HepG2 (cell line): ENCODE results near the gene ZKSCAN5. TPM values are rescaled to one million over a fixed set of nuclear protein-coding genes. Genes with fewer than 3 reads are reported as not detected.

Experiments used
- HOXA5 ChIP-seq: sonication (generic); formaldehyde crosslinking; IDR thresholded peaks from 2 replicates; pipeline ENCODE4 v1.4.0; 2020; ENCODE audit warnings: missing genetic modification reagents
- MTA1 ChIP-seq: sonication (generic); formaldehyde crosslinking; IDR thresholded peaks from 2 replicates; pipeline ENCODE4 v1.4.0; 2020; ENCODE audit warnings: missing genetic modification reagents, mild to moderate bottlenecking, borderline replicate concordance
- MZF1 ChIP-seq: sonication (generic); formaldehyde crosslinking; IDR thresholded peaks from 2 replicates; pipeline ENCODE4 v1.8.1; 2023; ENCODE audit warnings: mild to moderate bottlenecking, missing genetic modification reagents, borderline replicate concordance
- TBL1XR1 ChIP-seq: fragments of 150-350 bp; IDR thresholded peaks from 2 replicates; pipeline ENCODE4 v1.6.1; 2014; ENCODE audit warnings: borderline replicate concordance, low read length; ENCODE audit not compliant: partially characterized antibody
- TBX3 ChIP-seq: fragments of 450-650 bp; IDR thresholded peaks from 2 replicates; pipeline ENCODE4 v1.6.1; 2017; ENCODE audit warnings: antibody characterized with exemption, mild to moderate bottlenecking, inconsistent platforms, borderline replicate concordance
- ZNF354B ChIP-seq: sonication (generic); formaldehyde crosslinking; IDR thresholded peaks from 2 replicates; pipeline ENCODE4 v1.8.0; 2022; ENCODE audit warnings: mild to moderate bottlenecking, missing genetic modification reagents
- ZNF746 ChIP-seq: sonication (generic); formaldehyde crosslinking; IDR thresholded peaks from 2 replicates; pipeline ENCODE4 v1.8.0; 2022; ENCODE audit warnings: mild to moderate bottlenecking, missing genetic modification reagents
- polyA plus RNA-seq, 8 experiments: library from polyadenylated mRNA; depleted of rRNA in 3 of 8; stranded (reverse) in 7 of 8; unstranded in 1 of 8; fragments of >200 nt; fragmentation: Illumina TruSeq in 4 of 8; extraction: Trizol in 4 of 8; gene quantifications; 2 replicates each; pipeline versions ENCODE4 v1.2.1 to v1.2.3, GENCODE V29; 2011 to 2016; ENCODE audit warnings: low read depth in 4 of 8, missing spikeins in 1 of 8, mixed read lengths in 1 of 8; ENCODE audit not compliant: insufficient read depth in 1 of 8
- total RNA-seq, 5 experiments: library from RNA; depleted of rRNA; stranded (reverse); fragments of >200 nt; fragmentation: Illumina TruSeq; extraction: Trizol; gene quantifications; 2 replicates each; pipeline ENCODE4 v1.2.3, GENCODE V29; 2016; ENCODE audit warnings: low read depth in 1 of 5
- TF ChIP-seq, protein P1 (sequence below): sonication (generic); formaldehyde crosslinking; IDR thresholded peaks from 2 replicates; pipeline ENCODE4 v1.5.1; 2020; ENCODE audit warnings: mild to moderate bottlenecking, missing genetic modification reagents
- TF ChIP-seq, protein P2 (sequence below), 2 experiments: sonication (generic) in 1 of 2; formaldehyde crosslinking in 1 of 2; IDR thresholded peaks; 2 replicates each; pipeline versions ENCODE4 v1.4.0 to v1.6.1; 2018 to 2020; ENCODE audit warnings: missing genetic modification reagents in 2 of 2, borderline replicate concordance in 1 of 2, low read depth in 1 of 2, mild to moderate bottlenecking in 1 of 2, missing biosample characterization in 1 of 2
- TF ChIP-seq, protein P3 (sequence below): sonication (generic); formaldehyde crosslinking; IDR thresholded peaks from 2 replicates; pipeline ENCODE4 v1.8.1; 2023; ENCODE audit warnings: mild to moderate bottlenecking, missing genetic modification reagents
- TF ChIP-seq, protein P4 (sequence below): sonication (generic); formaldehyde crosslinking; IDR thresholded peaks from 2 replicates; pipeline ENCODE4 v1.8.0; 2022; ENCODE audit warnings: missing genetic modification reagents, mild to moderate bottlenecking, inconsistent platforms, borderline replicate concordance
- TF ChIP-seq, protein P5 (sequence below): sonication (generic); formaldehyde crosslinking; IDR thresholded peaks from 2 replicates; pipeline ENCODE4 v1.4.0; 2020; ENCODE audit warnings: missing genetic modification reagents, mild to moderate bottlenecking, borderline replicate concordance

The ZKSCAN5 gene
- total and polyA plus RNA-seq, 2 of the 13 experiments (the other 11 are each of a cell fraction or from before 2014, with no cell fraction given) = 5.5 to 11.7 TPM

GRCh38 chr7:99499721-99500636 is 4.5 kb upstream of the ZKSCAN5 start, which contains the start of gene ZNF394 (continued):
- TF ChIP-seq, protein P1, sequence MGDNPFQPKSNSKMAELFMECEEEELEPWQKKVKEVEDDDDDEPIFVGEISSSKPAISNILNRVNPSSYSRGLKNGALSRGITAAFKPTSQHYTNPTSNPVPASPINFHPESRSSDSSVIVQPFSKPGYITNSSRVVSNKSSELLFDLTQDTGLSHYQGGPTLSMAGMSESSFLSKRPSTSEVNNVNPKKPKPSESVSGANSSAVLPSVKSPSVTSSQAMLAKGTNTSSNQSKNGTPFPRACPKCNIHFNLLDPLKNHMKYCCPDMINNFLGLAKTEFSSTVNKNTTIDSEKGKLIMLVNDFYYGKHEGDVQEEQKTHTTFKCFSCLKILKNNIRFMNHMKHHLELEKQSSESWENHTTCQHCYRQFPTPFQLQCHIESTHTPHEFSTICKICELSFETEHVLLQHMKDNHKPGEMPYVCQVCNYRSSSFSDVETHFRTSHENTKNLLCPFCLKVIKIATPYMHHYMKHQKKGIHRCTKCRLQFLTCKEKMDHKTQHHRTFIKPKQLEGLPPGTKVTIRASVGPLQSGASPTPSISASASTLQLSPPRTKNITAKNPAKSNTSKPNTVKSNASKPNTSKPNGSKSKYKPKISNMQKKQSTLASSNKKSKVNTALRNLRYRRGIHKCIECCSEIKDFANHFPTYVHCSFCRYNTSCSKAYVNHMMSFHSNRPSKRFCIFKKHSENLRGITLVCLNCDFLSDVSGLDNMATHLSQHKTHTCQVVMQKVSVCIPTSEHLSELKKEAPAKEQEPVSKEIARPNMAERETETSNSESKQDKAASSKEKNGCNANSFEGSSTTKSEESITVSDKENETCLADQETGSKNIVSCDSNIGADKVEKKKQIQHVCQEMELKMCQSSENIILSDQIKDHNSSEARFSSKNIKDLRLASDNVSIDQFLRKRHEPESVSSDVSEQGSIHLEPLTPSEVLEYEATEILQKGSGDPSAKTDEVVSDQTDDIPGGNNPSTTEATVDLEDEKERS (CRISPR knock-in tag) = peak; percentile 18; the same call in 1 of the 2 replicates
- TF ChIP-seq TBL1XR1 = no peak
- TF ChIP-seq, protein P2, sequence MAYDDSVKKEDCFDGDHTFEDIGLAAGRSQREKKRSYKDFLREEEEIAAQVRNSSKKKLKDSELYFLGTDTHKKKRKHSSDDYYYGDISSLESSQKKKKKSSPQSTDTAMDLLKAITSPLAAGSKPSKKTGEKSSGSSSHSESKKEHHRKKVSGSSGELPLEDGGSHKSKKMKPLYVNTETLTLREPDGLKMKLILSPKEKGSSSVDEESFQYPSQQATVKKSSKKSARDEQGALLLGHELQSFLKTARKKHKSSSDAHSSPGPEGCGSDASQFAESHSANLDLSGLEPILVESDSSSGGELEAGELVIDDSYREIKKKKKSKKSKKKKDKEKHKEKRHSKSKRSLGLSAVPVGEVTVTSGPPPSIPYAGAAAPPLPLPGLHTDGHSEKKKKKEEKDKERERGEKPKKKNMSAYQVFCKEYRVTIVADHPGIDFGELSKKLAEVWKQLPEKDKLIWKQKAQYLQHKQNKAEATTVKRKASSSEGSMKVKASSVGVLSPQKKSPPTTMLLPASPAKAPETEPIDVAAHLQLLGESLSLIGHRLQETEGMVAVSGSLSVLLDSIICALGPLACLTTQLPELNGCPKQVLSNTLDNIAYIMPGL (CRISPR knock-in tag; IDR thresholded peaks at IDR 0.05; ENCODE audit: borderline replicate concordance in 1 of 2, low read depth in 1 of 2) = peak; percentile 85 to 88
- TF ChIP-seq, protein P3, sequence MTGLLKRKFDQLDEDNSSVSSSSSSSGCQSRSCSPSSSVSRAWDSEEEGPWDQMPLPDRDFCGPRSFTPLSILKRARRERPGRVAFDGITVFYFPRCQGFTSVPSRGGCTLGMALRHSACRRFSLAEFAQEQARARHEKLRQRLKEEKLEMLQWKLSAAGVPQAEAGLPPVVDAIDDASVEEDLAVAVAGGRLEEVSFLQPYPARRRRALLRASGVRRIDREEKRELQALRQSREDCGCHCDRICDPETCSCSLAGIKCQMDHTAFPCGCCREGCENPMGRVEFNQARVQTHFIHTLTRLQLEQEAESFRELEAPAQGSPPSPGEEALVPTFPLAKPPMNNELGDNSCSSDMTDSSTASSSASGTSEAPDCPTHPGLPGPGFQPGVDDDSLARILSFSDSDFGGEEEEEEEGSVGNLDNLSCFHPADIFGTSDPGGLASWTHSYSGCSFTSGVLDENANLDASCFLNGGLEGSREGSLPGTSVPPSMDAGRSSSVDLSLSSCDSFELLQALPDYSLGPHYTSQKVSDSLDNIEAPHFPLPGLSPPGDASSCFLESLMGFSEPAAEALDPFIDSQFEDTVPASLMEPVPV (CRISPR knock-in tag) = peak; percentile 85; the same call in 1 of the 2 replicates
- TF ChIP-seq, protein P4, sequence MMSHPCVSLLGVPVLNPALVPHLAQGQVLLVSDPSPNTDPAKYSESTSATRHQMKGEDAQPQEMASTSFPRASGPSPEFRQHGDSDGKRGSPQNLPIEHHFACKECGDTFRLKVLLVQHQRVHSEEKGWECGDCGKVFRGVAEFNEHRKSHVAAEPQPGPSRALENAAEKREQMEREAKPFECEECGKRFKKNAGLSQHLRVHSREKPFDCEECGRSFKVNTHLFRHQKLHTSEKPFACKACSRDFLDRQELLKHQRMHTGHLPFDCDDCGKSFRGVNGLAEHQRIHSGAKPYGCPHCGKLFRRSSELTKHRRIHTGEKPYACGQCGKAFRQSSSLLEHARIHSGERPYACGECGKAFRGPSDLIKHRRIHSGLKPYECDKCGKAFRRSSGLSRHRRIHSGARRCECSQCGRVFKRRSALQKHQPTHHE (CRISPR knock-in tag) = no peak
- peak; percentile 24; the same call in 1 of the 2 replicates for TF ChIP-seq HOXA5 (CRISPR knock-in tag)
- TF ChIP-seq, protein P5, sequence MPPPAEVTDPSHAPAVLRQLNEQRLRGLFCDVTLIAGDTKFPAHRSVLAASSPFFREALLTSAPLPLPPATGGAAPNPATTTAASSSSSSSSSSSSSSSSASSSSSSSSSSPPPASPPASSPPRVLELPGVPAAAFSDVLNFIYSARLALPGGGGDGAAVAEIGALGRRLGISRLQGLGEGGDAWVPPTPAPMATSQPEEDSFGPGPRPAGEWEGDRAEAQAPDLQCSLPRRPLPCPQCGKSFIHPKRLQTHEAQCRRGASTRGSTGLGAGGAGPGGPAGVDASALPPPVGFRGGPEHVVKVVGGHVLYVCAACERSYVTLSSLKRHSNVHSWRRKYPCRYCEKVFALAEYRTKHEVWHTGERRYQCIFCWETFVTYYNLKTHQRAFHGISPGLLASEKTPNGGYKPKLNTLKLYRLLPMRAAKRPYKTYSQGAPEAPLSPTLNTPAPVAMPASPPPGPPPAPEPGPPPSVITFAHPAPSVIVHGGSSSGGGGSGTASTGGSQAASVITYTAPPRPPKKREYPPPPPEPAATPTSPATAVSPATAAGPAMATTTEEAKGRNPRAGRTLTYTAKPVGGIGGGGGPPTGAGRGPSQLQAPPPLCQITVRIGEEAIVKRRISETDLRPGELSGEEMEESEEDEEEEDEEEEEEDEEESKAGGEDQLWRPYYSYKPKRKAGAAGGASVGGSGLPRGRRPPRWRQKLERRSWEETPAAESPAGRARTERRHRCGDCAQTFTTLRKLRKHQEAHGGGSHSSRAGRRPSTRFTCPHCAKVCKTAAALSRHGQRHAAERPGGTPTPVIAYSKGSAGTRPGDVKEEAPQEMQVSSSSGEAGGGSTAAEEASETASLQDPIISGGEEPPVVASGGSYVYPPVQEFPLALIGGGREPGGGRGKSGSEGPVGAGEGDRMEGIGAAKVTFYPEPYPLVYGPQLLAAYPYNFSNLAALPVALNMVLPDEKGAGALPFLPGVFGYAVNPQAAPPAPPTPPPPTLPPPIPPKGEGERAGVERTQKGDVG (CRISPR knock-in tag) = no peak; the same call in 1 of the 2 replicates
- peak; percentile 58; the same call in 1 of the 2 replicates for TF ChIP-seq TBX3
- no peak for TF ChIP-seq ZNF354B (CRISPR knock-in tag)
- no peak for TF ChIP-seq MTA1 (CRISPR knock-in tag)
- TF ChIP-seq MZF1 (CRISPR knock-in tag) = peak; percentile 32; the same call in 1 of the 2 replicates
- TF ChIP-seq ZNF746 = peak; percentile 72
